IMR-90 (cell line): ENCODE measurements around the gene SLC17A4. TPM values are rescaled to one million over a fixed set of nuclear protein-coding genes. Genes with fewer than 3 reads are reported as not detected.

ENCODE experiments used
- ATAC-seq: fragments of 200-7000 bp; cut with Tn5 transposase; 2 replicates; pipeline ENCODE4 v1.9.1; 2020; ENCODE audit warnings: low read depth, mild to moderate bottlenecking, moderate library complexity
- BruUV-seq: library from RNA; stranded (reverse); fragments of 400-500 nt; replicated peaks from 2 replicates; lab custom pipeline; 2021; lab: Mats Ljungman, UMichigan
- CTCF ChIA-PET: fragments of 300-600 bp; formaldehyde crosslinking; extraction: SDS; loops from one replicate; lab custom pipeline; 2021; ENCODE audit warnings: antibody characterized with exemption; lab: Yijun Ruan, JAX
- POLR2A ChIA-PET: fragments of 300-600 bp; sonication (Branson Sonifier 250); formaldehyde crosslinking; loops from one replicate; lab custom pipeline; 2022; ENCODE audit warnings: antibody characterized with exemption; ENCODE audit not compliant: unreplicated experiment; lab: Charles Lee
- DNase-seq: peaks from one replicate; pipeline ENCODE4 v3.0.0; 2013
- H2AFZ ChIP-seq: replicated peaks from 2 replicates; pipeline ENCODE3; 2013; ENCODE audit warnings: low read length, mild to moderate bottlenecking; ENCODE audit not compliant: poor library complexity
- H2AK5ac ChIP-seq: 2 replicates; pipeline ENCODE4 v1.6.1; 2013; ENCODE audit warnings: low read depth, low read length, inconsistent platforms
- H2AK9ac ChIP-seq: replicated peaks from 2 replicates; pipeline ENCODE3; 2013; ENCODE audit warnings: mild to moderate bottlenecking, low read depth, low read length, moderate library complexity; ENCODE audit not compliant: poor library complexity
- H2BK120ac ChIP-seq: 2 replicates; pipeline ENCODE4 v1.6.1; 2013; ENCODE audit warnings: low read depth, low read length, inconsistent platforms
- H2BK15ac ChIP-seq: 3 replicates; pipeline ENCODE4 v1.6.1; 2013; ENCODE audit warnings: low read depth, low read length, inconsistent platforms
- H2BK20ac ChIP-seq: 2 replicates; pipeline ENCODE4 v1.6.1; 2013; ENCODE audit warnings: low read depth, mild to moderate bottlenecking, inconsistent platforms, low read length, moderate library complexity
- H2BK5ac ChIP-seq: 2 replicates; pipeline ENCODE4 v1.6.1; 2013; ENCODE audit warnings: mild to moderate bottlenecking, low read depth, low read length, inconsistent platforms; ENCODE audit not compliant: poor library complexity, severe bottlenecking
- H3K14ac ChIP-seq: replicated peaks from 2 replicates; pipeline ENCODE4 v1.6.1; 2013; ENCODE audit warnings: low read depth, low read length, inconsistent platforms
- H3K18ac ChIP-seq: 2 replicates; pipeline ENCODE4 v1.6.1; 2013; ENCODE audit warnings: low read depth, low read length, control low read depth
- H3K23ac ChIP-seq: 2 replicates; pipeline ENCODE4 v1.6.1; 2013; ENCODE audit warnings: low read depth, low read length, inconsistent platforms
- H3K27ac ChIP-seq: 2 replicates; pipeline ENCODE4 v1.5.1; 2013; ENCODE audit warnings: mild to moderate bottlenecking, control low read depth, low read length; ENCODE audit not compliant: insufficient read depth
- H3K27me3 ChIP-seq: 2 replicates; pipeline ENCODE4 v1.6.1; 2013; ENCODE audit warnings: low read length; ENCODE audit not compliant: control insufficient read depth, insufficient read depth
- H3K36me3 ChIP-seq: 2 replicates; pipeline ENCODE4 v1.6.1; 2013; ENCODE audit warnings: low read length, mixed read lengths; ENCODE audit not compliant: control insufficient read depth, insufficient read depth
- H3K4ac ChIP-seq: 2 replicates; pipeline ENCODE4 v1.6.1; 2013; ENCODE audit warnings: low read depth, low read length, inconsistent platforms
- H3K4me1 ChIP-seq: 2 replicates; pipeline ENCODE4 v1.6.1; 2013; ENCODE audit warnings: low read length, mixed read lengths; ENCODE audit not compliant: control insufficient read depth, insufficient read depth
- H3K4me2 ChIP-seq: 2 replicates; pipeline ENCODE4 v1.6.1; 2013; ENCODE audit warnings: low read depth, mild to moderate bottlenecking, control low read depth, low read length, moderate library complexity
- H3K4me3 ChIP-seq: 2 replicates; pipeline ENCODE4 v1.5.1; 2013; ENCODE audit warnings: low read depth, mild to moderate bottlenecking, control low read depth, low read length, moderate library complexity; ENCODE audit not compliant: insufficient read depth
- H3K56ac ChIP-seq: 2 replicates; pipeline ENCODE4 v1.6.1; 2013; ENCODE audit warnings: low read length, inconsistent platforms; ENCODE audit not compliant: insufficient read depth; ENCODE audit errors: extremely low read depth
- H3K79me1 ChIP-seq, 2 experiments: 2 replicates each; pipeline ENCODE4 v1.6.1; 2013; ENCODE audit warnings: low read length in 2 of 2, inconsistent platforms in 1 of 2, low read depth in 1 of 2
- H3K9ac ChIP-seq: 2 replicates; pipeline ENCODE4 v1.6.1; 2013; ENCODE audit warnings: low read depth, low read length, control low read depth
- H3K9me1 ChIP-seq: 2 replicates; pipeline ENCODE4 v1.6.1; 2013; ENCODE audit warnings: low read length, inconsistent platforms; ENCODE audit not compliant: insufficient read depth
- H3K9me3 ChIP-seq: 2 replicates; pipeline ENCODE4 v1.6.1; 2013; ENCODE audit warnings: low read length; ENCODE audit not compliant: control insufficient read depth, insufficient read depth
- H4K20me1 ChIP-seq: 2 replicates; pipeline ENCODE4 v1.6.1; 2013; ENCODE audit warnings: low read length, inconsistent platforms; ENCODE audit not compliant: insufficient read depth
- H4K5ac ChIP-seq: 2 replicates; pipeline ENCODE4 v1.6.1; 2013; ENCODE audit warnings: mild to moderate bottlenecking, low read depth, low read length, control low read depth
- H4K8ac ChIP-seq, 2 experiments: 2 replicates each; pipeline ENCODE4 v1.6.1; 2013; ENCODE audit warnings: low read depth in 2 of 2, low read length in 2 of 2, control low read depth in 1 of 2, inconsistent platforms in 1 of 2
- H4K91ac ChIP-seq: 2 replicates; pipeline ENCODE4 v1.6.1; 2013; ENCODE audit warnings: low read depth, low read length, inconsistent platforms; ENCODE audit not compliant: insufficient read depth
- CEBPB ChIP-seq: IDR thresholded peaks from 2 replicates; pipeline ENCODE4 v1.6.1; 2012; ENCODE audit warnings: low read depth, low read length, improper control_type of control experiment
- CHD1 ChIP-seq: IDR thresholded peaks from 2 replicates; pipeline ENCODE4 v1.6.1; 2012; ENCODE audit warnings: low read depth, low read length, improper control_type of control experiment
- CTCF ChIP-seq: conservative IDR thresholded peaks from 2 replicates; pipeline ENCODE4 v1.5.1; 2012; ENCODE audit warnings: mild to moderate bottlenecking, low read depth, low read length, improper control_type of control experiment
- ELK1 ChIP-seq: fragments of 150-350 bp; IDR thresholded peaks from 2 replicates; pipeline ENCODE4 v1.6.1; 2016; ENCODE audit warnings: low read depth, mild to moderate bottlenecking, low read length, moderate library complexity, borderline replicate concordance
- MAFK ChIP-seq: IDR thresholded peaks from 2 replicates; pipeline ENCODE4 v1.6.1; 2012; ENCODE audit warnings: low read depth, low read length, improper control_type of control experiment
- MXI1 ChIP-seq: IDR thresholded peaks from 2 replicates; pipeline ENCODE4 v1.6.1; 2012; ENCODE audit warnings: low read depth, mild to moderate bottlenecking, low read length, moderate library complexity, borderline replicate concordance
- NFE2L2 ChIP-seq: fragments of 150-350 bp; IDR thresholded peaks from 2 replicates; pipeline ENCODE4 v1.6.1; 2016; ENCODE audit warnings: low read depth, mild to moderate bottlenecking, low read length
- RAD21 ChIP-seq: IDR thresholded peaks from 2 replicates; pipeline ENCODE4 v1.6.1; 2012; ENCODE audit warnings: low read length, improper control_type of control experiment
- RFX5 ChIP-seq: IDR thresholded peaks from 2 replicates; pipeline ENCODE4 v1.8.0; 2012; ENCODE audit warnings: low read depth, mild to moderate bottlenecking, low read length, moderate library complexity
- SMC3 ChIP-seq: fragments of 150-350 bp; IDR thresholded peaks from 2 replicates; pipeline ENCODE4 v1.6.1; 2016; ENCODE audit warnings: low read depth, mild to moderate bottlenecking, antibody characterized with exemption, low read length, moderate library complexity
- WGBS, 2 experiments: methylation state at CpG; one replicate each; pipeline versions ENCODE4 v1.1.5 to v1.1.7; 2013; ENCODE audit warnings: missing lambda C conversion rate in 2 of 2; ENCODE audit not compliant: insufficient read length in 1 of 2; ENCODE audit errors: extremely low coverage in 2 of 2; 5-methylcytosine and 5-hydroxymethylcytosine counted together
- dilution Hi-C: fragments of 300-500 bp; cut with HindIII; formaldehyde crosslinking; loops from one replicate; pipeline ENCODE4 v1.14.3; 2018; ENCODE audit warnings: low sequenced_read_pairs; ENCODE audit not compliant: unreplicated experiment
- in situ Hi-C: fragments of 300-500 bp; cut with MboI; formaldehyde crosslinking; loops from 3 replicates; pipeline ENCODE4 v1.14.3; 2019; ENCODE audit warnings: low sequenced_read_pairs, inconsistent platforms, mixed read lengths
- intact Hi-C: fragments of 100-400 bp; cut with micrococcal nuclease; formaldehyde crosslinking; loops from 2 replicates; pipeline ENCODE4 v1.10.0; 2022
- polyA plus RNA-seq, 3 experiments: library from polyadenylated mRNA; depleted of rRNA; stranded (reverse); fragments of >200 nt; gene quantifications; 2 replicates each; pipeline ENCODE4 v1.2.3, GENCODE V29; 2012; ENCODE audit warnings: low replicate concordance in 1 of 3
- total RNA-seq: library from RNA; depleted of rRNA; stranded (reverse); fragments of >200 nt; gene quantifications from 2 replicates; pipeline ENCODE4 v1.2.3, GENCODE V29; 2012

Gene SLC17A4
- total and polyA plus RNA-seq, 2 of the 4 experiments (the other 2 are of a cell fraction) = not detected

DNA sequence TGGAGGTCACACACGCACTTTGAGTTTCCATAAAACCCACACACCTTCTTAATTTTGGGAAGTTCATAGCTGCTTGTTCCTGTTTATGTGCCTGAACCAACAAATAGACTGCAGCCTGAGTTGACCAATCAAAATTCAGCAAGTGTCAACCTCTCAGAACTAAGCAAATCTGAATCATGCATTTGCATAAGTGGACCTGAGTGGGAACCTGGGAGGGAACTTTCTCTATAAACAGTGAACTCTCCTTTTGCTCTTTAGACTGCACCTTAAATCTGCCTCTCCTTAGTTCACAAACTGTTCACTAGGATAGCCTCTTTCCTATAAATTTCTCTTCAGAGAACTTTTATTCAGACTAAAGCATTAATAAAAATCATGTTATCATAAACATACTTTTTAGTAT, 39.4 kb downstream of the SLC17A4 start:
- in situ Hi-C loops = no loop called here
- dilution Hi-C loops = no loop called here
- ATAC-seq (no peak), DNase-seq (no peak)
- no peak overlapping the region for H2BK120ac ChIP-seq
- ChIA-PET CTCF (no interaction called here), POLR2A (no interaction called here)
- H3K27ac ChIP-seq = no peak overlapping the region
- no TSS peak for BruUV-seq
- H4K8ac ChIP-seq = no peak overlapping the region
- H3K4ac ChIP-seq = no peak overlapping the region
- no peaks in the 10 kb centered on the region for H4K20me1 ChIP-seq
- H3K9me3 ChIP-seq = no peaks in the 10 kb centered on the region
- no peak for TF ChIP-seq MAFK
- TF ChIP-seq CEBPB = no peak
- TF ChIP-seq CHD1 = no peak
- TF ChIP-seq NFE2L2 = no peak
- TF ChIP-seq RAD21 = no peak
- no peak for TF ChIP-seq SMC3
- TF ChIP-seq MXI1 = no peak
- TF ChIP-seq CTCF = no peak
- no peak for TF ChIP-seq ELK1
- no peak for TF ChIP-seq RFX5
- H3K4me1 ChIP-seq = no peaks in the 10 kb centered on the region
- no peak overlapping the region for H2AFZ ChIP-seq
- no peaks in the 10 kb centered on the region for H3K79me1 ChIP-seq
- no peak overlapping the region for H4K91ac ChIP-seq
- H3K9me1 ChIP-seq = no peaks in the 10 kb centered on the region
- no peak overlapping the region for H3K56ac ChIP-seq
- H3K18ac ChIP-seq = no peak overlapping the region
- H2BK5ac ChIP-seq = no peak overlapping the region
- no peak overlapping the region for H3K23ac ChIP-seq
- H4K5ac ChIP-seq = no peak overlapping the region
- H3K27me3 ChIP-seq = no peaks in the 10 kb centered on the region
- WGBS, 2 experiments = 100% methylated on average over 1 of the region's 1 CpG; no CpG with 5 or more reads in 1 of the 2 experiments
- no peak overlapping the region for H2BK20ac ChIP-seq
- H2BK15ac ChIP-seq = no peak overlapping the region
- no peak overlapping the region for H3K4me2 ChIP-seq
- H3K4me3 ChIP-seq = no peak overlapping the region
- no peak overlapping the region for H3K14ac ChIP-seq
- no peak overlapping the region for H3K9ac ChIP-seq
- H3K36me3 ChIP-seq = no peaks in the 10 kb centered on the region
- H2AK5ac ChIP-seq = no peak overlapping the region
- intact Hi-C loops = no loop called here
- no peak overlapping the region for H2AK9ac ChIP-seq
